CD14-positive monocyte (primary cell): ENCODE data around the gene BECN2. TPM values are rescaled to one million over a fixed set of nuclear protein-coding genes. Genes with fewer than 3 reads are reported as not detected.

ENCODE experiments used
- DNase-seq, 3 donors: peaks; one replicate each; pipeline ENCODE4 v3.0.0-alpha.2; 2011 to 2022
- H2AFZ ChIP-seq: 2 replicates; pipeline ENCODE4 v1.6.0; 2012; ENCODE audit warnings: mild to moderate bottlenecking, low read depth, low read length, inconsistent platforms; ENCODE audit not compliant: insufficient read depth, poor library complexity, severe bottlenecking
- H3K27ac ChIP-seq, 2 donors: 1 replicate in 1 of 2; 2 replicates in 1 of 2; pipeline ENCODE4 v1.5.1; 2012 to 2013; ENCODE audit warnings: low read length in 2 of 2, control low read depth in 1 of 2, inconsistent platforms in 1 of 2, low read depth in 1 of 2, mild to moderate bottlenecking in 1 of 2
- H3K27me3 ChIP-seq, 2 donors: one replicate each; pipeline versions ENCODE4 v1.6.0 to v1.6.1; 2011 to 2013; ENCODE audit warnings: low read length in 2 of 2; ENCODE audit not compliant: control insufficient read depth in 2 of 2, insufficient read depth in 2 of 2
- H3K36me3 ChIP-seq, 2 donors: replicated peaks in 1 of 2; 1 replicate in 1 of 2; 2 replicates in 1 of 2; pipeline versions ENCODE4 v1.5.1 to v1.6.1; 2012 to 2013; ENCODE audit warnings: low read length in 2 of 2, control low read depth in 1 of 2, inconsistent platforms in 1 of 2, mild to moderate bottlenecking in 1 of 2; ENCODE audit not compliant: insufficient read depth in 2 of 2, control insufficient read depth in 1 of 2
- H3K4me1 ChIP-seq, 2 donors: 1 replicate in 1 of 2; 2 replicates in 1 of 2; pipeline versions ENCODE4 v1.5.1 to v1.6.1; 2012 to 2013; ENCODE audit warnings: low read length in 2 of 2, control low read depth in 1 of 2, inconsistent platforms in 1 of 2, mild to moderate bottlenecking in 1 of 2, moderate library complexity in 1 of 2; ENCODE audit not compliant: insufficient read depth in 2 of 2, control insufficient read depth in 1 of 2
- H3K4me2 ChIP-seq: replicated peaks from 2 replicates; pipeline ENCODE3; 2012; ENCODE audit warnings: low read length, moderate library complexity, mild to moderate bottlenecking; ENCODE audit not compliant: poor library complexity, severe bottlenecking; ENCODE audit errors: extremely low read depth
- H3K4me3 ChIP-seq, 3 experiments: fragments of 200-600 bp in 1 of 3; sonication (generic) in 1 of 3; replicated peaks in 1 of 3; 1 replicate in 2 of 3; 2 replicates in 1 of 3; pipeline ENCODE4 v1.5.1; 2011 to 2013; ENCODE audit warnings: low read length in 3 of 3, mild to moderate bottlenecking in 3 of 3, control low read depth in 2 of 3, low read depth in 2 of 3, inconsistent platforms in 1 of 3, moderate library complexity in 1 of 3
- H3K79me2 ChIP-seq: 2 replicates; pipeline ENCODE4 v1.6.0; 2012; ENCODE audit warnings: mild to moderate bottlenecking, control low read depth, inconsistent platforms, low read length, moderate library complexity; ENCODE audit not compliant: insufficient read depth
- H3K9ac ChIP-seq: 2 replicates; pipeline ENCODE4 v1.6.0; 2017; ENCODE audit warnings: low read length, mild to moderate bottlenecking; ENCODE audit not compliant: insufficient read depth, poor library complexity, severe bottlenecking
- H3K9me3 ChIP-seq, 2 donors: replicated peaks in 1 of 2; 1 replicate in 1 of 2; 2 replicates in 1 of 2; pipeline versions ENCODE4 v1.5.1 to v1.6.1; 2012 to 2013; ENCODE audit warnings: low read length in 2 of 2, control low read depth in 1 of 2; ENCODE audit not compliant: control insufficient read depth in 1 of 2, insufficient read depth in 1 of 2
- H4K20me1 ChIP-seq: 2 replicates; pipeline ENCODE4 v1.6.0; 2012; ENCODE audit warnings: mild to moderate bottlenecking, low read length, control low read depth, moderate library complexity; ENCODE audit not compliant: insufficient read depth
- H3K27ac Mint-ChIP-seq, 7 donors: one replicate each; pipeline ENCODE4 v1.8.0; 2020; ENCODE audit warnings: mild to moderate bottlenecking in 7 of 7, mixed read lengths in 7 of 7, moderate library complexity in 6 of 7, inconsistent platforms in 2 of 7
- H3K27me3 Mint-ChIP-seq, 3 donors: one replicate each; pipeline ENCODE4 v1.8.0; 2021 to 2022; ENCODE audit warnings: low read depth in 3 of 3, mild to moderate bottlenecking in 3 of 3, mixed read lengths in 3 of 3, moderate library complexity in 3 of 3, inconsistent platforms in 1 of 3
- H3K36me3 Mint-ChIP-seq, 2 donors: one replicate each; pipeline ENCODE4 v1.8.0; 2020; ENCODE audit warnings: mixed read lengths in 2 of 2, inconsistent platforms in 1 of 2, mild to moderate bottlenecking in 1 of 2
- H3K4me1 Mint-ChIP-seq: one replicate; pipeline ENCODE4 v1.8.0; 2020; ENCODE audit warnings: mild to moderate bottlenecking, mixed read lengths
- H3K4me3 Mint-ChIP-seq, 2 donors: one replicate each; pipeline ENCODE4 v1.8.0; 2020; ENCODE audit warnings: mild to moderate bottlenecking in 2 of 2, mixed read lengths in 2 of 2, moderate library complexity in 1 of 2
- H3K9me3 Mint-ChIP-seq, 7 donors: one replicate each; pipeline ENCODE4 v1.8.0; 2020 to 2022; ENCODE audit warnings: mixed read lengths in 7 of 7, mild to moderate bottlenecking in 6 of 7, moderate library complexity in 6 of 7, inconsistent platforms in 2 of 7
- WGBS: methylation state at CpG from one replicate; pipeline ENCODE4 v1.1.5; 2013; ENCODE audit warnings: missing lambda C conversion rate; ENCODE audit not compliant: insufficient coverage; 5-methylcytosine and 5-hydroxymethylcytosine counted together
- intact Hi-C, 2 donors: fragments of 100-400 bp; cut with micrococcal nuclease; formaldehyde crosslinking; loops; one replicate each; pipeline versions ENCODE4 v1.15.0 to v1.15.1; 2023
- polyA plus RNA-seq, 3 donors: library from polyadenylated mRNA; depleted of rRNA in 1 of 3; unstranded in 2 of 3; stranded (reverse) in 1 of 3; fragments of 300-500 nt in 2 of 3; fragments of >200 nt in 1 of 3; fragmentation: Illumina TruSeq in 2 of 3; gene quantifications; 1 replicate in 2 of 3; 2 replicates in 1 of 3; pipeline ENCODE4 v1.2.3, GENCODE V29; 2012 to 2021
- TF ChIP-seq, protein P1 (sequence below): fragments of 200-600 bp; IDR thresholded peaks from one replicate; pipeline ENCODE4 v1.8.0; 2022; ENCODE audit warnings: antibody characterized with exemption, mild to moderate bottlenecking

The BECN2 gene
- polyA plus RNA-seq, 3 donors = not detected

DNA sequence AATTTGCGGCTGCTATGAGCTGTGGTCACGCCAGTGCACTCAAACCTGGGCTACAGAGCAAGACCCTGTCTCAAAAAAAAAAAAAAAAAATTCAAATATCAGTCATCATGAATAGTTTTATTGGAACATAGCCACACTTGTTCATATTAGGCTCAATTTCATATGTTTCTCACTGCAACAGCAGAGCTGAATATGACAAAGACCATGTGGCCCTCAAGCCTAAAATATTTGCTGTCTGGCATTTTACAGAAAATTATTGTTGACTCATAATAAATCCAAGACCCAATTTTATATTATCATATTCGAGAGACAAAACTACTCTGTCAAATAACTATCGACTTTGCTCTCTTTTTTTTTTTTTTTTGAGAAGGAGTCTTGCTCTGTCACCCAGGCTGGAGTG, 11.0 kb downstream of the BECN2 start:
- Histone ChIP-seq H3K9me3 (no peaks in the 10 kb centered on the region), H3K79me2 (no peaks in the 10 kb centered on the region), H3K36me3 (no peaks in the 10 kb centered on the region), H3K27me3 (no peaks in the 10 kb centered on the region), H2AFZ (no peak overlapping the region), H3K4me3 (no peak overlapping the region), H3K9ac (no peak overlapping the region), H3K27ac (no peak overlapping the region), H4K20me1 (no peaks in the 10 kb centered on the region), H3K4me1 (peaks cover 0 to 6% of the 10 kb centered on the region in 2 donors), H3K4me2 (no peak overlapping the region)
- peaks cover 7% of the 10 kb centered on the region for H3K4me1 Mint-ChIP-seq
- WGBS = 80% methylated on average over 1 of the region's 4 CpGs
- DNase-seq = no peak
- no peak overlapping the region for H3K27ac Mint-ChIP-seq
- H3K27me3 Mint-ChIP-seq = peaks cover 1 to 5% (median 4%) of the 10 kb centered on the region in 3 donors
- peaks cover 0 to 3% (median 2%) of the 10 kb centered on the region in 7 donors for H3K9me3 Mint-ChIP-seq
- TF ChIP-seq, protein P1, sequence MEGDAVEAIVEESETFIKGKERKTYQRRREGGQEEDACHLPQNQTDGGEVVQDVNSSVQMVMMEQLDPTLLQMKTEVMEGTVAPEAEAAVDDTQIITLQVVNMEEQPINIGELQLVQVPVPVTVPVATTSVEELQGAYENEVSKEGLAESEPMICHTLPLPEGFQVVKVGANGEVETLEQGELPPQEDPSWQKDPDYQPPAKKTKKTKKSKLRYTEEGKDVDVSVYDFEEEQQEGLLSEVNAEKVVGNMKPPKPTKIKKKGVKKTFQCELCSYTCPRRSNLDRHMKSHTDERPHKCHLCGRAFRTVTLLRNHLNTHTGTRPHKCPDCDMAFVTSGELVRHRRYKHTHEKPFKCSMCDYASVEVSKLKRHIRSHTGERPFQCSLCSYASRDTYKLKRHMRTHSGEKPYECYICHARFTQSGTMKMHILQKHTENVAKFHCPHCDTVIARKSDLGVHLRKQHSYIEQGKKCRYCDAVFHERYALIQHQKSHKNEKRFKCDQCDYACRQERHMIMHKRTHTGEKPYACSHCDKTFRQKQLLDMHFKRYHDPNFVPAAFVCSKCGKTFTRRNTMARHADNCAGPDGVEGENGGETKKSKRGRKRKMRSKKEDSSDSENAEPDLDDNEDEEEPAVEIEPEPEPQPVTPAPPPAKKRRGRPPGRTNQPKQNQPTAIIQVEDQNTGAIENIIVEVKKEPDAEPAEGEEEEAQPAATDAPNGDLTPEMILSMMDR = no peak
- no peaks in the 10 kb centered on the region for H3K36me3 Mint-ChIP-seq
- H3K4me3 Mint-ChIP-seq = no peak overlapping the region
- intact Hi-C loops = no loop called here

DNA sequence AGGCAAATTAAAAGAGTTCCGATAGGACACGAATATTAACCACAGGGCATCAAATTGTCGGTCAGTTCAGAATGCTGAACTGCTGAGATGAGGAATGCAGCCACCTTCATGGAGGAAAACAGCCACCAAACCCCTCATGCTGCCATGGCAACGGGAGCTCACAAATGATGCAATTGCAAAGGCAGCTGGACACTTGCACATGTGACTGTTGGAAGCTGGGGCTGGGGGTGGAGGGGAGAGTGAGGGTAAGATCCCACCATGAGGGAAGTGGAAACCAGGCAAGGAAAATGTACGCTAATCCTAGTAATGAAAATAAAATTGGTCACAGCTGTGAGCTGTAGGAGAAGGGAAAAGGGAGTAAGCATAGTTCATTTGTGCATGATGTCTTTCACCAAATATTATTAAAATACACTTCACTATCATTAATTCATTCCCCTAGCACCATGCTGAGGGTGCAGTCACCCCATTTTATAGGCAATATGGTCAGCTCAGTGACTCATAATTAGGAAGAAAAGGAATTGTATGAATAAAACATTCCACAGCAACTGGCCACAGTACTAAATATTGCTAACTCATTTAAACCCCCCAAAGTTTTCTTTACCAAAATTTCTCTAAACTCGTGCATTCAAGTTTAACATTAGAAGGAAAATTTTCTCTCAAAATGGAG, 15.3 kb downstream of the BECN2 start:
- Histone ChIP-seq H4K20me1 (no peaks in the 10 kb centered on the region), H3K4me2 (no peak overlapping the region), H3K79me2 (no peaks in the 10 kb centered on the region), H3K9me3 (no peaks in the 10 kb centered on the region), H2AFZ (no peak overlapping the region), H3K4me3 (no peak overlapping the region), H3K27me3 (no peaks in the 10 kb centered on the region), H3K4me1 (no peaks in the 10 kb centered on the region), H3K9ac (no peak overlapping the region), H3K36me3 (no peaks in the 10 kb centered on the region), H3K27ac (no peak overlapping the region)
- H3K36me3 Mint-ChIP-seq = no peaks in the 10 kb centered on the region
- peaks cover 0 to 2% (median 0%) of the 10 kb centered on the region in 7 donors for H3K9me3 Mint-ChIP-seq
- no peak overlapping the region for H3K27ac Mint-ChIP-seq
- no peak overlapping the region for H3K4me3 Mint-ChIP-seq
- no peak for DNase-seq
- intact Hi-C loops = no loop called here
- TF ChIP-seq, protein P1 = no peak
- peaks cover 1 to 7% (median 4%) of the 10 kb centered on the region in 3 donors for H3K27me3 Mint-ChIP-seq
- WGBS = 85% methylated on average over 2 of the region's 6 CpGs
- H3K4me1 Mint-ChIP-seq = no peaks in the 10 kb centered on the region
